Upper lobe of left lung (tissue), 4 donors: ENCODE results near the gene GLRX5.

Experiments
- CTCF ChIP-seq, 6 experiments: fragments of 450-650 bp in 4 of 6; fragments of 200-600 bp in 2 of 6; sonication (generic) in 2 of 6; IDR thresholded peaks; one replicate each; pipeline ENCODE4 v1.5.1; 2016 to 2019; ENCODE audit warnings: antibody characterized with exemption in 6 of 6
- EP300 ChIP-seq, 4 donors: sonication (generic); formaldehyde crosslinking; IDR thresholded peaks; one replicate each; pipeline ENCODE4 v1.5.1; 2017; ENCODE audit warnings: antibody characterized with exemption in 4 of 4, control low read depth in 2 of 4
- POLR2A ChIP-seq, 4 donors: fragments of 450-650 bp; IDR thresholded peaks; one replicate each; pipeline ENCODE4 v1.5.1; 2016 to 2017; ENCODE audit warnings: antibody characterized with exemption in 4 of 4, mild to moderate bottlenecking in 2 of 4
- POLR2AphosphoS5 ChIP-seq, 2 donors: sonication (generic); formaldehyde crosslinking; IDR thresholded peaks; one replicate each; pipeline ENCODE4 v1.5.1; 2017; ENCODE audit warnings: antibody characterized with exemption in 2 of 2

- TF ChIP-seq CTCF (IDR thresholded peaks at IDR 0.05) = no peak
- TF ChIP-seq POLR2A (IDR thresholded peaks at IDR 0.05) = no peak
- no peak for TF ChIP-seq POLR2AphosphoS5 (IDR thresholded peaks at IDR 0.05)
- TF ChIP-seq EP300 (IDR thresholded peaks at IDR 0.05) = no peak
These were observed 42.8 kb upstream of the GLRX5 start for GRCh38 chr14:95491936-95492608.
